ENCODE results near the gene NBPF1. TPM values are rescaled to one million over a fixed set of nuclear protein-coding genes. Genes with fewer than 3 reads are reported as not detected.
"Not testable (repeated sequence)": the region's sequence is repeated elsewhere in the genome, so short reads cannot be mapped to it uniquely, and the experiment has no call there.

The NBPF1 gene
- polyA plus RNA-seq, 1 donor from 2014 or later = 78.0 TPM

DNA sequence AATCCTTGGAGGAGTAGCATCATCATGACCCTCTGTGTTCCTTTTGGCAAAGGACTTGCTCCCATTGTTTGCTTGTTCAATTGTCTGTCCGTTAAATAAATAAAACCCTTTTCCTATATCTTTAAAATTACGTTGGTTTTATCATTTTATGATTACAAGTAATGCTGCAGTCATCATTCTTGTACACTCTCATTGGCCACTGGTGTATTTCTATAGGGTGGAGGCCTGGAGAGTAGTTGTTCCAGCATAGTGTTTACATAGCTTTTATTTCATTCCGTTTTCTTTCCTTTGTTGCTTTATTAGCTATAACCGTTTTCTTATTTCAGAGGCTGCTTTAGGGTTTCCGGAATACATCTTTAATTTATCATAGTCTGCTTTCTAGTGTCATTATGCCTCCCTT lies 91.7 kb downstream of the NBPF1 start:
- H3K27me3 ChIP-seq (ENCODE audit: insufficient read depth, low read depth, low read length); H3K79me2 ChIP-seq (replicated peaks; ENCODE audit: insufficient read depth, low read length): not testable (repeated sequence)

DNA sequence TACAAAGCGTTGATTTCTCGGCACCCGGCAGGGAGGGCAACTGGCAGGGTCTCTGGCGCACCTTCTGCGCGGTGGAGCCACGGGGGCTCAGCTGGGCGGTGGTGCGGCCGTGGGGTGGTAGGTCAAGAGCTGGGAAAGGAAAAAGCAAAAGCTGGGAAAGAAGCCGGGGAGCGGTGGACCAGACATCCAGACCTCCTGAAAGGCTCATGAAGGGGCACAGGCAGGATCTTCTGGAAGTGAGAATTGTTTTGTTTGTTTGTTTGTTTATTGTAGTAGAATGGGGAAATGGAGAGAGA lies 92.1 kb downstream of the NBPF1 start:
- Histone ChIP-seq H3K9me3 (ENCODE audit: low read length) (no peaks in the 10 kb centered on the region), H4K20me1 (ENCODE audit: insufficient read depth) (no peaks in the 10 kb centered on the region), H3K9me2 (ENCODE audit: insufficient read depth, low read length) (no peaks in the 10 kb centered on the region), H3K9ac (ENCODE audit: low read length) (no peak overlapping the region), H3K36me3 (ENCODE audit: insufficient read depth, low read length) (no peaks in the 10 kb centered on the region), H3K27me3 (ENCODE audit: insufficient read depth, low read depth, low read length) (peaks cover 8% of the 10 kb centered on the region), H3K27ac (ENCODE audit: low read length) (no peak overlapping the region), H2AFZ (ENCODE audit: low read depth, low read length) (no peak overlapping the region), H3K79me2 (replicated peaks; ENCODE audit: insufficient read depth, low read length) (no peaks in the 10 kb centered on the region), H3K4me2 (ENCODE audit: low read length) (no peak overlapping the region), H3K4me3 (ENCODE audit: low read length) (no peak overlapping the region), H3F3A (ENCODE audit: insufficient read depth, low read length, poor library complexity, severe bottlenecking) (no peaks in the 10 kb centered on the region)
- no peak for TF ChIP-seq EP300 (conservative IDR thresholded peaks at IDR 0.05; ENCODE audit: poor library complexity, severe bottlenecking)
- TF ChIP-seq, protein P1, sequence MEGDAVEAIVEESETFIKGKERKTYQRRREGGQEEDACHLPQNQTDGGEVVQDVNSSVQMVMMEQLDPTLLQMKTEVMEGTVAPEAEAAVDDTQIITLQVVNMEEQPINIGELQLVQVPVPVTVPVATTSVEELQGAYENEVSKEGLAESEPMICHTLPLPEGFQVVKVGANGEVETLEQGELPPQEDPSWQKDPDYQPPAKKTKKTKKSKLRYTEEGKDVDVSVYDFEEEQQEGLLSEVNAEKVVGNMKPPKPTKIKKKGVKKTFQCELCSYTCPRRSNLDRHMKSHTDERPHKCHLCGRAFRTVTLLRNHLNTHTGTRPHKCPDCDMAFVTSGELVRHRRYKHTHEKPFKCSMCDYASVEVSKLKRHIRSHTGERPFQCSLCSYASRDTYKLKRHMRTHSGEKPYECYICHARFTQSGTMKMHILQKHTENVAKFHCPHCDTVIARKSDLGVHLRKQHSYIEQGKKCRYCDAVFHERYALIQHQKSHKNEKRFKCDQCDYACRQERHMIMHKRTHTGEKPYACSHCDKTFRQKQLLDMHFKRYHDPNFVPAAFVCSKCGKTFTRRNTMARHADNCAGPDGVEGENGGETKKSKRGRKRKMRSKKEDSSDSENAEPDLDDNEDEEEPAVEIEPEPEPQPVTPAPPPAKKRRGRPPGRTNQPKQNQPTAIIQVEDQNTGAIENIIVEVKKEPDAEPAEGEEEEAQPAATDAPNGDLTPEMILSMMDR (IDR thresholded peaks at IDR 0.05; ENCODE audit: poor library complexity, severe bottlenecking) = no peak
- TF ChIP-seq MXI1 (conservative IDR thresholded peaks at IDR 0.05; ENCODE audit: poor library complexity, severe bottlenecking) = no peak
- no peak for TF ChIP-seq TAF1 (IDR thresholded peaks at IDR 0.05; ENCODE audit: low read depth)

More for the DNA sequence above, 91.7 kb downstream of the NBPF1 start:
- not testable (repeated sequence) for H4K20me1 ChIP-seq (ENCODE audit: insufficient read depth); H2AFZ ChIP-seq (ENCODE audit: low read depth, low read length); H3F3A ChIP-seq (ENCODE audit: insufficient read depth, low read length, poor library complexity, severe bottlenecking); H3K4me2 ChIP-seq (ENCODE audit: low read length); H3K9ac ChIP-seq (ENCODE audit: low read length); H3K9me2 ChIP-seq (ENCODE audit: insufficient read depth, low read length); H3K4me3 ChIP-seq (ENCODE audit: low read length); H3K9me3 ChIP-seq (ENCODE audit: low read length); H3K27ac ChIP-seq (ENCODE audit: low read length); H3K36me3 ChIP-seq (ENCODE audit: insufficient read depth, low read length)

DNA sequence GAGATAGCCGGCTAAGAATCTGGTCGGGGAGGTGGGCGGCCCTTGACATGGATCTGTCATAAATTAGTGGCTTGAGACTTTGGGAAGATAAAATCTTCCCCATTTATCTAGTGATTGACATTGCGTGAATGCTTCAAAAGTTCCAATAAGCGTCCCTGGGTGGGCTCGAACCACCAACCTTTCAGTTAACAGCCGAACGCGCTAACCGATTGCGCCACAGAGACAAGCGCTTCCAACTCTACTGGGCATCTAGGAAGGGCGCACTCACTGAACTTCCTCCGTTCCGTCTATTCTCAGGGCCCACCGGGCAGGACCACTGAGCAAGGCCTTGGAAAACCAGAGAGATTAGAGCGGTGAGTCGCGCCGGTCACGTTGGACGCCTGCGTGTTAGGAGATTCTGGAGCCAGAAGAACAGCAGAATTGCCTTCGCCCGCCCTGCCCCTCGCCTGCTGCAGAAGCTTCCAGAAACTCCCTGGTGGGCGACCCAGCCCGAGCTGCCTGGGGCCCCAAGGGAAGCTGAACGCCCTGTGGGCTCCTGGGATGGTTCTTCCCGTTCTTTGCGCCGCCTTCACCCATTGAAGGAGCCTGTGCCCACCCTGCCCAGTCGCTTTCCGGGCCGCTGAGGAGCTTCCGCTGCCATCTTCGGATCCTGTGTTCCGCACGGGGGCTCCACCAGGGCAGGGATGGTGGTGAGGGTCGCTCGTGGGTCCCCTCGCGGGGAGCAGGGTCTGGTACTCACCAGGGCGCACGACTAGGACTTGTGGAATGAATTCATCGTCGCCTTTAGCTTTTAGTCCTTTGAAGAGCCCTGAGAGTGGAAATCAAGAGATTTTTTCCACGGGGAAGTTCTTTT lies 92.7 kb downstream of the NBPF1 start:
- H3K27ac ChIP-seq (ENCODE audit: low read length) = not testable (repeated sequence)

DNA sequence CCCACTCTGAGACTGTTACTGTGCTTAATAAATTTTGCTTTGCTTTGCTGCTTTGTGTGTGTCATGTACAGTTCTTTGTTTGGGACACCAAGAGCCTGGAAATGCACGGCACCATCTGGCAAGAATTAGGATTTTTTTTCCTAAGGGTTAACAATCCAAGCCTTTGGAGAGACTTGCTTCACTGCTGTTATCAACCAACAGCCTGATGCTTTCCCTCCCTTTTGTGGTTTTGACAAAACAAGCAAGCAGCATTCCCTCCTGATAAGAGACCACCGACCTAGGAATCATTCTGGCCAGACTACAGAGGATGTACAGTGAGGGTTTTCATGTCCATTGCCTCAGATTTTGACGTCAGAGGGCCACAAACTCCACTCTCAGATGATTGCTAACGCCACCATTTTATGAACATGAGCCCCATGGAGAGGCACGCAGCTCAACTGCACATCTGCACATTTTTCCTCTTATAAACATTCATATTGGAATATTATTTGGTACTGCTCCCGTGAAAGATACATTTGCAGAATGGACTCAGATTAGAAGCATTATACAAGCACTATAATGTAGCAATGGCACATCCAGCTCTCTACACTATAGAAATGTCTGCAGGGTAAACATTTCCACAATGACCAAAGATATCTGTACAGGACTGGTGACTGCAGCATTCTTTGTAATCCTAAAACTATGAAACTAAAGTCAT lies 94.0 kb downstream of the NBPF1 start:
- not testable (repeated sequence) for H3K9me2 ChIP-seq (ENCODE audit: insufficient read depth, low read length); H3K27ac ChIP-seq (ENCODE audit: low read length); H4K20me1 ChIP-seq (ENCODE audit: insufficient read depth); H3K79me2 ChIP-seq (replicated peaks; ENCODE audit: insufficient read depth, low read length); H3F3A ChIP-seq (ENCODE audit: insufficient read depth, low read length, poor library complexity, severe bottlenecking); H3K9me3 ChIP-seq (ENCODE audit: low read length); H3K27me3 ChIP-seq (ENCODE audit: insufficient read depth, low read depth, low read length); H3K9ac ChIP-seq (ENCODE audit: low read length); H3K4me2 ChIP-seq (ENCODE audit: low read length); H3K4me3 ChIP-seq (ENCODE audit: low read length); H2AFZ ChIP-seq (ENCODE audit: low read depth, low read length); H3K36me3 ChIP-seq (ENCODE audit: insufficient read depth, low read length)

More for the DNA sequence above, 92.7 kb downstream of the NBPF1 start:
- H3K27me3 ChIP-seq (ENCODE audit: insufficient read depth, low read depth, low read length); H3K36me3 ChIP-seq (ENCODE audit: insufficient read depth, low read length); H3K79me2 ChIP-seq (replicated peaks; ENCODE audit: insufficient read depth, low read length); H2AFZ ChIP-seq (ENCODE audit: low read depth, low read length); H4K20me1 ChIP-seq (ENCODE audit: insufficient read depth); H3K4me2 ChIP-seq (ENCODE audit: low read length); H3K9me2 ChIP-seq (ENCODE audit: insufficient read depth, low read length); H3K9me3 ChIP-seq (ENCODE audit: low read length); H3F3A ChIP-seq (ENCODE audit: insufficient read depth, low read length, poor library complexity, severe bottlenecking); H3K4me3 ChIP-seq (ENCODE audit: low read length); H3K9ac ChIP-seq (ENCODE audit: low read length): not testable (repeated sequence)

DNA sequence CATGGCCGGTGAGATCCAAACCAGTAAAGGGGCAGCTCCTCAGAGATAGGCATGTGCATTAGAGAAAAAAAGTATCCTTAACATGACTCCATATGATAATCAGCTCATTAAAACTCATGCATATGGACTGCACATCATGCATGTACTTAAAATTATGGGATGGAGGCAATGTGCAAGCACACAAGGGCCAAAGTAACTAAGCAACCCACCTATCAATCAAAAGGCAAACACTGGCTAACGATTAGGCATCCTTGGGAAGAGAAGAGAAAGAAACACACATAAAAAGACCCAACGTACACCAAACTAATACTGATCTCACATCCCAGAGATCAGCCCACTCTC lies 94.5 kb downstream of the NBPF1 start:
- not testable (repeated sequence) for H3K27ac ChIP-seq (ENCODE audit: low read length); H3K27me3 ChIP-seq (ENCODE audit: insufficient read depth, low read depth, low read length); H3K9me3 ChIP-seq (ENCODE audit: low read length); H3K4me2 ChIP-seq (ENCODE audit: low read length); H3K79me2 ChIP-seq (replicated peaks; ENCODE audit: insufficient read depth, low read length); H3K36me3 ChIP-seq (ENCODE audit: insufficient read depth, low read length); H3F3A ChIP-seq (ENCODE audit: insufficient read depth, low read length, poor library complexity, severe bottlenecking); H3K9me2 ChIP-seq (ENCODE audit: insufficient read depth, low read length); H3K4me3 ChIP-seq (ENCODE audit: low read length); H3K9ac ChIP-seq (ENCODE audit: low read length); H2AFZ ChIP-seq (ENCODE audit: low read depth, low read length); H4K20me1 ChIP-seq (ENCODE audit: insufficient read depth)

DNA sequence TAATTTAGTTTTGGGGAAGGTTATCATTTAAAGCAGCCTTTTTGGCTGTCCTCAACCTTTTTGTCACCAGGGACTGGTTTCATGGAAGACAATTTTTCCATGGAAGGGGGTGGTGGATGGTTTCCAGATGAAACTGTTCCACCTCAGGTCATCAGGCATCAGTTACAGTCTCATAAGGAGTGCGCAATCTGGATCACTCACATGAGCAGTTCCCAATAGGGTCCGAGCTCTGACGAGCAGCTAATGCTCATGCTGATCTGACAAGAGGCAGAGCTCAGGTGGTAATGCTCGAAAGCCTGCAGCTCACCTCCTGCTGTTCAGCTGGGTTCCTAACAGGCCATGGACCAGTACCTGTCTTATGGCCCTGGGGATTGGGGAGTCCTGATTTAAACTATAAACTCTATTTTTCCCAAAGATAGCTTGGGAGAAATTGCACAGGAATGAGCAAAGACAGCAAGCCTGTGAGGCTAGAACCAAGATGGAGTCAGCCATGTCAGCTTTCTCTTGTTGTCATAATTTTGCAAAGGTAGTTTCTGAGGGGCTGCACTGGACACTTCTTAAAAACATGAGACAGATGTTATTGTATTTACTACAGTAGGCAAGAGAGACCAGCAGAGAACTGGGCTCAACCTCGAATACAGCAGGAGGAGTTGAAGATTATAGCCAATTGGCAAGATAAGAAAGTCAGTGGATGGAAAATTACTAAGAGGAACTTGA lies 96.5 kb downstream of the NBPF1 start:
- not testable (repeated sequence) for H3K9me2 ChIP-seq (ENCODE audit: insufficient read depth, low read length); H3K27ac ChIP-seq (ENCODE audit: low read length); H2AFZ ChIP-seq (ENCODE audit: low read depth, low read length); H3K79me2 ChIP-seq (replicated peaks; ENCODE audit: insufficient read depth, low read length); H3K4me3 ChIP-seq (ENCODE audit: low read length); H4K20me1 ChIP-seq (ENCODE audit: insufficient read depth); H3K9ac ChIP-seq (ENCODE audit: low read length); H3K9me3 ChIP-seq (ENCODE audit: low read length); H3F3A ChIP-seq (ENCODE audit: insufficient read depth, low read length, poor library complexity, severe bottlenecking); H3K4me2 ChIP-seq (ENCODE audit: low read length); H3K36me3 ChIP-seq (ENCODE audit: insufficient read depth, low read length); H3K27me3 ChIP-seq (ENCODE audit: insufficient read depth, low read depth, low read length)

Data from neural cell (in vitro differentiated cells).